Smooth muscle cell (in vitro differentiated cells): Measurements from ENCODE around the gene GCNT4. TPM values are rescaled to one million over a fixed set of nuclear protein-coding genes. Genes with fewer than 3 reads are reported as not detected.

Experiments
- DNase-seq: peaks from one replicate; lab custom pipeline; 2025; ENCODE audit not compliant: unreplicated experiment; lab: John Stamatoyannopoulos, UW
- H2AFZ ChIP-seq: fragments of 200-600 bp; sonication (generic); 2 replicates; pipeline ENCODE4 v1.6.0; 2016; ENCODE audit warnings: antibody characterized with exemption, low read depth, mild to moderate bottlenecking
- H3F3A ChIP-seq: fragments of 200-600 bp; sonication (generic); 2 replicates; pipeline ENCODE4 v1.6.0; 2017; ENCODE audit warnings: antibody characterized with exemption, low read depth
- H3K27ac ChIP-seq: fragments of 200-600 bp; sonication (generic); 2 replicates; pipeline ENCODE4 v1.5.1; 2016; ENCODE audit warnings: low read depth, mild to moderate bottlenecking
- H3K27me3 ChIP-seq: fragments of 200-600 bp; sonication (generic); 2 replicates; pipeline ENCODE4 v1.6.1; 2016; ENCODE audit warnings: low read depth, mild to moderate bottlenecking
- H3K36me3 ChIP-seq: fragments of 200-600 bp; sonication (generic); 2 replicates; pipeline ENCODE4 v1.5.1; 2016; ENCODE audit warnings: low read depth
- H3K4me1 ChIP-seq: fragments of 200-600 bp; sonication (generic); 2 replicates; pipeline ENCODE4 v1.5.1; 2016; ENCODE audit warnings: low read depth
- H3K4me2 ChIP-seq: fragments of 200-600 bp; sonication (generic); 2 replicates; pipeline ENCODE4 v1.6.0; 2016; ENCODE audit warnings: mild to moderate bottlenecking
- H3K4me3 ChIP-seq: fragments of 200-600 bp; sonication (generic); 2 replicates; pipeline ENCODE4 v1.5.1; 2016; ENCODE audit warnings: mild to moderate bottlenecking
- H3K79me2 ChIP-seq: fragments of 200-600 bp; sonication (generic); 2 replicates; pipeline ENCODE4 v1.6.0; 2016; ENCODE audit warnings: low read depth, mild to moderate bottlenecking
- H3K9ac ChIP-seq: fragments of 200-600 bp; sonication (generic); 2 replicates; pipeline ENCODE4 v1.6.0; 2016; ENCODE audit warnings: low read depth
- H3K9me3 ChIP-seq: fragments of 200-600 bp; sonication (generic); replicated peaks from 2 replicates; pipeline ENCODE4 v1.5.1; 2016; ENCODE audit warnings: low read depth
- H4K20me1 ChIP-seq: fragments of 200-600 bp; sonication (generic); 2 replicates; pipeline ENCODE4 v1.6.0; 2016; ENCODE audit warnings: low read depth
- WGBS: methylation state at CpG from one replicate; pipeline ENCODE4 v1.1.7; 2016; ENCODE audit warnings: low lambda C conversion rate; 5-methylcytosine and 5-hydroxymethylcytosine counted together
- polyA plus RNA-seq: library from polyadenylated mRNA; unstranded; fragments of >200 nt; fragmentation: Nextera tagmentation; extraction: Ambion mirVana; gene quantifications from 2 replicates; pipeline ENCODE4 v1.2.1, GENCODE V29; 2016
- total RNA-seq: library from RNA; depleted of rRNA; stranded (reverse); fragments of >200 nt; gene quantifications from 2 replicates; pipeline ENCODE4 v1.2.3, GENCODE V29; 2014
- TF ChIP-seq, protein P1 (sequence below): fragments of 200-600 bp; sonication (generic); IDR thresholded peaks from 2 replicates; pipeline ENCODE4 v1.5.1; 2017; ENCODE audit warnings: borderline replicate concordance, mild to moderate bottlenecking, antibody characterized with exemption; ENCODE audit not compliant: insufficient read depth, poor library complexity, severe bottlenecking

The GCNT4 gene
- total and polyA plus RNA-seq, 2 experiments from 2014 or later = 0.54 to 15.6 TPM

GRCh38 chr5:75047356-75047755 lies 5.0 kb downstream of the GCNT4 start:
- Histone ChIP-seq H3K79me2 (peaks cover 25% of the 10 kb centered on the region), H3K9ac (no peak overlapping the region), H3K4me1 (peaks cover 24% of the 10 kb centered on the region), H3K36me3 (no peaks in the 10 kb centered on the region), H3K27me3 (no peaks in the 10 kb centered on the region), H3K27ac (peak overlapping the region; percentile 78), H3F3A (no peaks in the 10 kb centered on the region), H4K20me1 (peaks cover 4% of the 10 kb centered on the region), H3K9me3 (no peaks in the 10 kb centered on the region), H3K4me3 (no peak overlapping the region), H2AFZ (no peak overlapping the region), H3K4me2 (peak overlapping the region; percentile 70)
- no peak for DNase-seq
- TF ChIP-seq, protein P1, sequence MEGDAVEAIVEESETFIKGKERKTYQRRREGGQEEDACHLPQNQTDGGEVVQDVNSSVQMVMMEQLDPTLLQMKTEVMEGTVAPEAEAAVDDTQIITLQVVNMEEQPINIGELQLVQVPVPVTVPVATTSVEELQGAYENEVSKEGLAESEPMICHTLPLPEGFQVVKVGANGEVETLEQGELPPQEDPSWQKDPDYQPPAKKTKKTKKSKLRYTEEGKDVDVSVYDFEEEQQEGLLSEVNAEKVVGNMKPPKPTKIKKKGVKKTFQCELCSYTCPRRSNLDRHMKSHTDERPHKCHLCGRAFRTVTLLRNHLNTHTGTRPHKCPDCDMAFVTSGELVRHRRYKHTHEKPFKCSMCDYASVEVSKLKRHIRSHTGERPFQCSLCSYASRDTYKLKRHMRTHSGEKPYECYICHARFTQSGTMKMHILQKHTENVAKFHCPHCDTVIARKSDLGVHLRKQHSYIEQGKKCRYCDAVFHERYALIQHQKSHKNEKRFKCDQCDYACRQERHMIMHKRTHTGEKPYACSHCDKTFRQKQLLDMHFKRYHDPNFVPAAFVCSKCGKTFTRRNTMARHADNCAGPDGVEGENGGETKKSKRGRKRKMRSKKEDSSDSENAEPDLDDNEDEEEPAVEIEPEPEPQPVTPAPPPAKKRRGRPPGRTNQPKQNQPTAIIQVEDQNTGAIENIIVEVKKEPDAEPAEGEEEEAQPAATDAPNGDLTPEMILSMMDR = no peak

- H3K36me3 ChIP-seq = no peaks in the 10 kb centered on the region
- no peak overlapping the region for H3K4me3 ChIP-seq
- H3K9ac ChIP-seq = peak overlapping the region; percentile 21
- H3K4me1 ChIP-seq = peaks cover 16% of the 10 kb centered on the region
- no peaks in the 10 kb centered on the region for H3K27me3 ChIP-seq
- H3K79me2 ChIP-seq = peaks cover 17% of the 10 kb centered on the region
- DNase-seq = no peak
- H2AFZ ChIP-seq = no peak overlapping the region
- H4K20me1 ChIP-seq = peaks cover 4% of the 10 kb centered on the region
- peak overlapping the region; percentile 70 for H3K4me2 ChIP-seq
- WGBS = 58% methylated on average over 10 of the region's 10 CpGs
- H3K27ac ChIP-seq = peak overlapping the region; percentile 78
- H3K9me3 ChIP-seq = no peaks in the 10 kb centered on the region
- TF ChIP-seq, protein P1 = no peak
- no peaks in the 10 kb centered on the region for H3F3A ChIP-seq
These were observed 5.8 kb downstream of the GCNT4 start for GRCh38 chr5:75046366-75047142.

DNA sequence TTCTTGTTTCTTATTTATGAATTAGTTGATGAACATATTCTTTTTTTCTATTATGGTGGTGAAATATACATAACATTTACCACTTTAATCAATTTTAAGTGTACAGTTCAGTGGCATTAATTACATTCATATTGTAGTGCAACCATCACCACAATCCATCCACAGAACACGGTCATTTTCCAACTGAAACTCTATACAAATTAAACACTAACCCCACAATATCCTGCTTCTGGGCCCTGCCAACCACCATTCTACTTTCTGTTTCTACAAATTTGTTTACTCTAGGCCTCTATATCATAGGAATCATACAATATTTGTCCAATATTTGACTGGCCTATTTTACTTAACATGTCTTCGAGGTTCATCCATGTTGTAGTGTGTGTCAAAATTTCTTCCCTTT lies 7.3 kb downstream of the GCNT4 start:
- Histone ChIP-seq H3K27me3 (no peaks in the 10 kb centered on the region), H3F3A (no peaks in the 10 kb centered on the region), H2AFZ (no peak overlapping the region), H3K4me2 (no peak overlapping the region), H3K4me1 (peaks cover 15% of the 10 kb centered on the region), H3K4me3 (no peak overlapping the region), H3K36me3 (no peaks in the 10 kb centered on the region), H3K9me3 (no peaks in the 10 kb centered on the region), H3K79me2 (peaks cover 2% of the 10 kb centered on the region), H3K27ac (no peak overlapping the region), H4K20me1 (peaks cover 4% of the 10 kb centered on the region), H3K9ac (no peak overlapping the region)
- TF ChIP-seq, protein P1 = no peak
- 92% methylated on average over 2 of the region's 2 CpGs for WGBS
- DNase-seq = no peak

GRCh38 chr5:75044406-75044805 lies 8.0 kb downstream of the GCNT4 start:
- TF ChIP-seq, protein P1 = no peak
- Histone ChIP-seq H3K4me1 (peaks cover 15% of the 10 kb centered on the region), H3K4me3 (no peak overlapping the region), H4K20me1 (peaks cover 2% of the 10 kb centered on the region), H3F3A (no peaks in the 10 kb centered on the region), H2AFZ (no peak overlapping the region), H3K27me3 (no peaks in the 10 kb centered on the region), H3K4me2 (no peak overlapping the region), H3K36me3 (no peaks in the 10 kb centered on the region), H3K79me2 (no peaks in the 10 kb centered on the region), H3K27ac (no peak overlapping the region), H3K9me3 (no peaks in the 10 kb centered on the region), H3K9ac (no peak overlapping the region)
- no peak for DNase-seq
- WGBS = 59% methylated on average over 7 of the region's 7 CpGs
